Heart right ventricle (tissue), 16 donors: ENCODE results near the gene DUSP14. TPM values are rescaled to one million over a fixed set of nuclear protein-coding genes. Genes with fewer than 3 reads are reported as not detected.

Experiments
- ATAC-seq, 8 donors: fragments of 200-7000 bp; cut with Tn5 transposase; one replicate each; pipeline ENCODE4 v1.9.1; 2020; ENCODE audit warnings: mild to moderate bottlenecking in 8 of 8, moderate library complexity in 8 of 8, moderate number of reproducible peaks in 1 of 8
- DNase-seq, 2 donors: peaks; one replicate each; pipeline ENCODE4 v3.0.0-alpha.2; 2020
- H3K27ac ChIP-seq, 10 donors: fragments of 200-600 bp; sonication (generic) in 2 of 10; one replicate each; pipeline versions ENCODE4 v1.5.0 to v1.8.0; 2020 to 2022; ENCODE audit warnings: mild to moderate bottlenecking in 3 of 10
- H3K27me3 ChIP-seq, 7 donors: fragments of 200-600 bp; one replicate each; pipeline ENCODE4 v1.8.0; 2021 to 2022; ENCODE audit warnings: mild to moderate bottlenecking in 2 of 7
- H3K36me3 ChIP-seq, 9 donors: fragments of 200-600 bp; sonication (generic) in 1 of 9; one replicate each; pipeline versions ENCODE4 v1.5.0 to v1.8.0; 2020 to 2022; ENCODE audit warnings: mild to moderate bottlenecking in 2 of 9
- H3K4me1 ChIP-seq, 9 donors: fragments of 200-600 bp; sonication (generic) in 1 of 9; one replicate each; pipeline versions ENCODE4 v1.5.0 to v1.8.0; 2020 to 2022; ENCODE audit warnings: mild to moderate bottlenecking in 4 of 9
- H3K4me3 ChIP-seq, 10 donors: fragments of 200-600 bp; sonication (generic) in 2 of 10; one replicate each; pipeline versions ENCODE4 v1.5.0 to v1.8.0; 2020 to 2022; ENCODE audit warnings: mild to moderate bottlenecking in 7 of 10, moderate library complexity in 2 of 10
- H3K9me3 ChIP-seq, 11 donors: fragments of 200-600 bp in 10 of 11; sonication (generic) in 2 of 11; one replicate each; pipeline versions ENCODE4 v1.5.0 to v1.8.0; 2013 to 2022; ENCODE audit warnings: mild to moderate bottlenecking in 2 of 11, control low read depth in 1 of 11, moderate library complexity in 1 of 11
- CTCF ChIP-seq, 9 donors: fragments of 200-600 bp; sonication (generic) in 2 of 9; IDR thresholded peaks; one replicate each; pipeline versions ENCODE4 v1.5.0 to v1.8.0; 2021 to 2022; ENCODE audit warnings: antibody characterized with exemption in 9 of 9, mild to moderate bottlenecking in 5 of 9, moderate library complexity in 1 of 9
- WGBS, 2 donors: extraction: QIAGEN DNeasy Blood & Tissue Kit; methylation state at CpG; one replicate each; pipeline ENCODE4 v1.1.7; 2013; ENCODE audit warnings: inconsistent platforms in 1 of 2; 5-methylcytosine and 5-hydroxymethylcytosine counted together
- intact Hi-C, 10 donors: fragments of 100-400 bp; cut with DNase I; formaldehyde crosslinking; loops; one replicate each; pipeline versions ENCODE4 v1.11.1 to v1.14.2; 2022
- polyA plus RNA-seq, 2 donors: library from polyadenylated mRNA; stranded (reverse); fragments of 200-250 nt; gene quantifications; one replicate each; pipeline ENCODE4 v1.2.3, GENCODE V29; 2013
- total RNA-seq, 10 donors: library from RNA; stranded (reverse); fragmentation: NEBNext Ultra II Directional in 3 of 10; extraction: Animal tissue kit (Norgen Biotek cat#: 25700) in 3 of 10; gene quantifications; one replicate each; pipeline versions ENCODE4 v1.2.1 to v1.2.4, GENCODE V29; 2021 to 2023
- donor health status: Arrhythmogenic right ventricular cardiomyopathy.
- donor health status: ischemic (EF 13 %, LVEDD 7.1; RV severe dilation, severe dysfunction).
- donor health status: healthy with polysubstance abuse.
- donor health status: DM: no; HTN: yes; CAD: no.
- donor health status: DM: no; HTN: no; CAD: no.
- donor health status: ischemic (EF 25% LVEDD 6.9; RV normal size, moderate dysfunction).
- donor health status: ischemic (EF 25% LVEDD 5.7; RV mildly dilated, moderate dysfunction).
- donor health status: healthy.
- donor health status: DM: yes; HTN: yes; CAD: no.
- donor health status: Ischemic cardiomyopathy.
- donor health status: ischemic (EF 35%, LVEDD 5.7; RV mildly dilated, moderate dysfunction).
- donor health status: nonischemic (EF 11% LVEDD 7.7; RV severe dilation, severe dysfunction).
- donor health status: DM: yes; HTN: yes; CAD: no.
- donor health status: PGD.
- donor health status: ischemic (EF 29% LVEDD 5.4; RV normal size, mild dysfunction).
- donor health status: nonischemic (EF 23%, LVEDD 6.1; RV moderate dilation, normal function).

Gene DUSP14
- total and polyA plus RNA-seq, 12 donors, result 6.0 to 21.7 (median 18.5) TPM

GRCh38 chr17:37551788-37552187, 62.1 kb downstream of the DUSP14 start:
- 80 to 92% methylated on average over 3 of the region's 3 CpGs for WGBS, 2 donors
- no peak for DNase-seq
- Histone ChIP-seq H3K4me3 (no peak overlapping the region), H3K9me3 (no peaks in the 10 kb centered on the region), H3K27ac (peak overlapping the region in 2 of 10 donors; percentile 16 to 46), H3K27me3 (no peaks in the 10 kb centered on the region), H3K4me1 (peaks cover 2 to 57% (median 40%) of the 10 kb centered on the region in 9 donors), H3K36me3 (peaks cover 0 to 70% (median 5%) of the 10 kb centered on the region in 9 donors)
- no peak for TF ChIP-seq CTCF (IDR thresholded peaks at IDR 0.05)
- intact Hi-C loops, result loop anchor here in 1 of 10 donors (10.0 kb wide), 1 partner anchor 83 kb away; no protein-coding TSS in a partner anchor
- no peak for ATAC-seq

GRCh38 chr17:37553401-37553966, 63.8 kb downstream of the DUSP14 start:
- WGBS, 2 donors, result 83 to 88% methylated on average over 6 of the region's 6 CpGs
- intact Hi-C loops, result loop anchor here in 1 of 10 donors (10.0 kb wide), 1 partner anchor 81 kb away; no protein-coding TSS in a partner anchor

GRCh38 chr17:37555386-37555785, 65.7 kb downstream of the DUSP14 start:
- Histone ChIP-seq H3K4me3 (no peak overlapping the region), H3K27ac (no peak overlapping the region), H3K9me3 (no peaks in the 10 kb centered on the region), H3K27me3 (no peaks in the 10 kb centered on the region), H3K4me1 (peaks cover 2 to 21% (median 15%) of the 10 kb centered on the region in 9 donors), H3K36me3 (peaks cover 0 to 99% (median 33%) of the 10 kb centered on the region in 9 donors)
- ATAC-seq (no peak), DNase-seq (no peak)
- 98 to 100% methylated on average over 3 of the region's 3 CpGs for WGBS, 2 donors
- intact Hi-C loops, result loop anchor here in 1 of 10 donors (10.0 kb wide), 1 partner anchor 79 kb away; no protein-coding TSS in a partner anchor
- TF ChIP-seq CTCF (IDR thresholded peaks at IDR 0.05), result no peak

More at GRCh38 chr17:37553401-37553966, 63.8 kb downstream of the DUSP14 start:
- no peaks in the 10 kb centered on the region for H3K9me3 ChIP-seq
- no peak overlapping the region for H3K27ac ChIP-seq
- H3K4me1 ChIP-seq, result peaks cover 2 to 40% (median 29%) of the 10 kb centered on the region in 9 donors
- no peak overlapping the region for H3K4me3 ChIP-seq
- no peak for TF ChIP-seq CTCF (IDR thresholded peaks at IDR 0.05)
- peaks cover 0 to 87% (median 17%) of the 10 kb centered on the region in 9 donors for H3K36me3 ChIP-seq
- ATAC-seq (no peak), DNase-seq (no peak)
- no peaks in the 10 kb centered on the region for H3K27me3 ChIP-seq

GRCh38 chr17:37557482-37557881, 67.8 kb downstream of the DUSP14 start:
- Histone ChIP-seq H3K36me3 (peaks cover 0 to 100% (median 41%) of the 10 kb centered on the region in 9 donors), H3K4me3 (no peak overlapping the region), H3K27me3 (no peaks in the 10 kb centered on the region), H3K27ac (no peak overlapping the region), H3K9me3 (no peaks in the 10 kb centered on the region), H3K4me1 (no peaks in the 10 kb centered on the region)
- TF ChIP-seq CTCF (IDR thresholded peaks at IDR 0.05), result no peak
- DNase-seq, result no peak
- intact Hi-C loops, result loop anchor here in 1 of 10 donors (10.0 kb wide), 1 partner anchor 77 kb away; no protein-coding TSS in a partner anchor
- 94 to 100% methylated on average over 2 of the region's 2 CpGs for WGBS, 2 donors
- no peak for ATAC-seq
